K562 (cell line): Measurements from ENCODE around the gene SLC34A3. TPM values are rescaled to one million over a fixed set of nuclear protein-coding genes. Genes with fewer than 3 reads are reported as not detected.

Experiments used
- ATAC-seq: fragments of 200-7000 bp; cut with Tn5 transposase; 3 replicates; pipeline ENCODE4 v1.9.1; 2020; ENCODE audit warnings: moderate library complexity
- BruUV-seq: library from RNA; stranded (reverse); fragments of 400-500 nt; replicated peaks from 2 replicates; lab custom pipeline; 2021; lab: Mats Ljungman, UMichigan
- CTCF ChIA-PET: fragments of 300-600 bp; formaldehyde crosslinking; extraction: SDS; loops from one replicate; lab custom pipeline; 2021; ENCODE audit warnings: low intra/inter-chr PET ratio; lab: Yijun Ruan, JAX
- POLR2A ChIA-PET: fragments of 300-600, 350-650 bp; sonication (Branson Sonifier 250); formaldehyde crosslinking; extraction: SDS; loops from one replicate; lab custom pipeline; 2021; ENCODE audit warnings: antibody characterized with exemption, inconsistent platforms; lab: Yijun Ruan, JAX
- DNase-seq, 4 experiments: peaks; one replicate each; pipeline versions ENCODE4 v3.0.0 to v3.0.0-alpha.2; 2011 to 2018; ENCODE audit warnings: low spot score in 3 of 4, mixed read lengths in 3 of 4; ENCODE audit errors: extremely low read depth in 1 of 4
- FAIRE-seq: peaks from 2 replicates; lab custom pipeline; 2011; peaks lifted over from hg19 to GRCh38; lab: Jason Lieb, UNC
- H2AFZ ChIP-seq: 2 replicates; pipeline ENCODE4 v1.6.0; 2011; ENCODE audit warnings: low read depth, low read length, control low read depth, inconsistent platforms
- H3K27ac ChIP-seq: fragments of 200-600 bp; 3 replicates; pipeline ENCODE4 v1.8.0; 2011; ENCODE audit warnings: low read depth, mild to moderate bottlenecking, control low read depth, inconsistent platforms, low read length, moderate library complexity, mixed read lengths; ENCODE audit errors: extremely low read depth
- H3K27me3 ChIP-seq, 2 experiments: fragments of 300-600 bp in 1 of 2; 2 replicates in 1 of 2; 3 replicates in 1 of 2; pipeline versions ENCODE4 v1.6.0 to v1.8.0; 2011; ENCODE audit warnings: inconsistent platforms in 2 of 2, low read length in 2 of 2, mild to moderate bottlenecking in 1 of 2, mixed read lengths in 1 of 2, moderate library complexity in 1 of 2; ENCODE audit not compliant: control insufficient read depth in 2 of 2, insufficient read depth in 2 of 2
- H3K36me3 ChIP-seq: fragments of 300-600 bp; 3 replicates; pipeline ENCODE4 v1.8.0; 2011; ENCODE audit warnings: mild to moderate bottlenecking, low read length, inconsistent platforms; ENCODE audit not compliant: control insufficient read depth, insufficient read depth
- H3K4me1 ChIP-seq, 2 experiments: fragments of 200-600 bp in 1 of 2; replicated peaks in 1 of 2; 2 replicates in 1 of 2; 3 replicates in 1 of 2; pipeline versions ENCODE4 v1.5.1 to v1.8.0; 2011; ENCODE audit warnings: inconsistent platforms in 2 of 2, low read length in 2 of 2, mild to moderate bottlenecking in 1 of 2, mixed read lengths in 1 of 2, moderate library complexity in 1 of 2; ENCODE audit not compliant: control insufficient read depth in 2 of 2, insufficient read depth in 2 of 2
- H3K4me2 ChIP-seq: 2 replicates; pipeline ENCODE4 v1.6.1; 2011; ENCODE audit warnings: low read length, control low read depth, inconsistent platforms, mixed read lengths; ENCODE audit not compliant: insufficient read depth
- H3K4me3 ChIP-seq: fragments of 200-600 bp; sonication (generic), shearing (Covaris generic); 2 replicates; pipeline ENCODE4 v1.5.1; 2016; ENCODE audit warnings: control low read depth, inconsistent platforms
- H3K79me2 ChIP-seq: fragments of 200-600 bp; 3 replicates; pipeline ENCODE4 v1.8.0; 2011; ENCODE audit warnings: low read length, inconsistent platforms; ENCODE audit not compliant: control insufficient read depth, insufficient read depth
- H3K9ac ChIP-seq, 2 experiments: 2 replicates each; pipeline versions ENCODE4 v1.6.0 to v1.6.1; 2011; ENCODE audit warnings: low read depth in 2 of 2, low read length in 2 of 2, control low read depth in 1 of 2, inconsistent platforms in 1 of 2, mild to moderate bottlenecking in 1 of 2, mixed read lengths in 1 of 2; ENCODE audit not compliant: insufficient read depth in 1 of 2
- H3K9me1 ChIP-seq: one replicate; pipeline ENCODE4 v1.6.0; 2011; ENCODE audit warnings: inconsistent platforms, mild to moderate bottlenecking, low read length, moderate library complexity; ENCODE audit not compliant: control insufficient read depth, insufficient read depth
- H3K9me3 ChIP-seq: replicated peaks from 2 replicates; pipeline ENCODE4 v1.5.1; 2011; ENCODE audit warnings: low read depth, low read length, inconsistent platforms; ENCODE audit not compliant: control insufficient read depth, insufficient read depth
- H4K20me1 ChIP-seq: replicated peaks from 2 replicates; pipeline ENCODE4 v1.6.1; 2011; ENCODE audit warnings: low read length, inconsistent platforms, mixed read lengths; ENCODE audit not compliant: control insufficient read depth, insufficient read depth
- BACH1 ChIP-seq: fragments of 200-800 bp; sonication (Bioruptor generic); IDR thresholded peaks from 2 replicates; pipeline ENCODE4 v1.6.1; 2016; ENCODE audit warnings: missing genetic modification characterization, missing compliant biosample characterization
- EZH2 ChIP-seq: IDR thresholded peaks from 2 replicates; pipeline ENCODE4 v1.6.1; 2012; ENCODE audit warnings: low read depth, mild to moderate bottlenecking, inconsistent platforms, low read length, borderline replicate concordance
- FIP1L1 ChIP-seq: fragments of 200-400 bp; formaldehyde crosslinking; IDR thresholded peaks from 2 replicates; pipeline ENCODE4 v1.6.1; 2018; ENCODE audit warnings: mild to moderate bottlenecking, low read depth, low read length; ENCODE audit not compliant: poor library complexity, severe bottlenecking
- FOXP4 ChIP-seq: sonication (generic); formaldehyde crosslinking; IDR thresholded peaks from 2 replicates; pipeline ENCODE4 v1.8.0; 2022; ENCODE audit warnings: mild to moderate bottlenecking, missing genetic modification reagents, borderline replicate concordance
- KHSRP ChIP-seq: fragments of 450-650 bp; IDR thresholded peaks from 2 replicates; pipeline ENCODE4 v1.6.1; 2017
- NFE2 ChIP-seq: IDR thresholded peaks from 2 replicates; pipeline ENCODE4 v1.6.1; 2014; ENCODE audit warnings: antibody characterized with exemption, low read depth
- PTTG1 ChIP-seq: fragments of 450-650 bp; IDR thresholded peaks from 2 replicates; pipeline ENCODE4 v1.6.1; 2016; ENCODE audit warnings: low read depth, mild to moderate bottlenecking, missing genetic modification characterization, missing compliant biosample characterization
- RBBP5 ChIP-seq: fragments of 200-600 bp; sonication (generic); IDR thresholded peaks from 2 replicates; pipeline ENCODE4 v1.6.1; 2012; ENCODE audit warnings: borderline replicate concordance, mild to moderate bottlenecking, low read length, control low read depth, inconsistent platforms; ENCODE audit not compliant: insufficient read depth, poor library complexity, severe bottlenecking
- ZFP1 ChIP-seq: fragments of 450-650 bp; formaldehyde crosslinking; IDR thresholded peaks from 2 replicates; pipeline ENCODE4 v1.4.0; 2020; ENCODE audit warnings: mild to moderate bottlenecking, mixed read lengths
- ZNF764 ChIP-seq: fragments of 250-450 bp; sonication (Bioruptor Pico); IDR thresholded peaks from 2 replicates; pipeline ENCODE4 v1.4.0; 2020; ENCODE audit warnings: low read depth, mild to moderate bottlenecking, moderate library complexity
- ZNF785 ChIP-seq: fragments of 250-450 bp; sonication (Bioruptor Pico); IDR thresholded peaks from 2 replicates; pipeline ENCODE4 v1.4.0; 2020; ENCODE audit warnings: mild to moderate bottlenecking
- WGBS: fragments of 100-300 bp; shearing (Covaris generic); methylation state at CpG from one replicate; pipeline ENCODE4 v1.1.6; 2016; ENCODE audit warnings: low coverage, mixed read lengths; ENCODE audit not compliant: insufficient coverage; ENCODE audit errors: missing lambda C conversion rate; 5-methylcytosine and 5-hydroxymethylcytosine counted together
- in situ Hi-C: fragments of 300-500 bp; cut with MboI; formaldehyde crosslinking; loops from 4 replicates; pipeline ENCODE4 v1.15.0; 2018; ENCODE audit warnings: inconsistent platforms, mixed read lengths
- intact Hi-C: fragments of 100-400 bp; cut with micrococcal nuclease; formaldehyde crosslinking; loops from 2 replicates; pipeline ENCODE4 v1.14.2; 2022
- polyA plus RNA-seq, 8 experiments: library from polyadenylated mRNA; depleted of rRNA in 4 of 8; stranded (reverse) in 5 of 8; unstranded in 3 of 8; fragments of >200 nt; fragmentation: Nextera tagmentation in 2 of 8; fragmentation: Illumina TruSeq in 1 of 8; extraction: Ambion mirVana in 2 of 8; extraction: Trizol in 1 of 8; gene quantifications; 2 replicates each; pipeline versions ENCODE4 v1.2.1 to v1.2.3, GENCODE V29; 2011 to 2014; ENCODE audit warnings: inconsistent platforms in 1 of 8, missing spikeins in 1 of 8
- total RNA-seq, 7 experiments: library from RNA; depleted of rRNA in 6 of 7; stranded (reverse); fragments of >200 nt in 6 of 7; fragmentation: Illumina TruSeq in 2 of 7; extraction: Trizol in 2 of 7; gene quantifications; 2 replicates each; pipeline versions ENCODE4 v1.2.1 to v1.2.3, GENCODE V29; 2011 to 2021; ENCODE audit warnings: low replicate concordance in 1 of 7
- TF ChIP-seq, protein P1 (sequence below): fragments of 200-800 bp; sonication (Bioruptor generic); IDR thresholded peaks from 2 replicates; pipeline ENCODE4 v1.6.1; 2016; ENCODE audit warnings: missing genetic modification characterization, missing compliant biosample characterization

SLC34A3 gene
- total and polyA plus RNA-seq, 9 of the 15 experiments (the other 6 are each of a cell fraction or from before 2014, with no cell fraction given), result not detected

DNA sequence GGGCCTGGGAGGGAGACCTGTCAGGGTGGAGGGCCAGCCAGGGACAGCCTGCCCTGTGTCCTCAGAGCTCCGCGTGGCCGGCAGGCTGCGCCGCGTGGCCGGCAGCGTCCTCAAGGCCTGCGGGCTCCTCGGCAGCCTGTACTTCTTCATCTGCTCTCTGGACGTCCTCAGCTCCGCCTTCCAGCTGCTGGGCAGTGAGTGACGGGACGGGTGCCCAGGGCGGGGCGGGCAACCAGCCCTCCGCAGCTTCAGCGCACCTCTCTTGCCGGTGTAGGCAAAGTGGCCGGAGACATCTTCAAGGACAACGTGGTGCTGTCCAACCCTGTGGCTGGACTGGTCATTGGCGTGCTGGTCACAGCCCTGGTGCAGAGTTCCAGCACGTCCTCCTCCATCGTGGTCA lies 1.8 kb downstream of the SLC34A3 start (continued):
- TF ChIP-seq, protein P1, sequence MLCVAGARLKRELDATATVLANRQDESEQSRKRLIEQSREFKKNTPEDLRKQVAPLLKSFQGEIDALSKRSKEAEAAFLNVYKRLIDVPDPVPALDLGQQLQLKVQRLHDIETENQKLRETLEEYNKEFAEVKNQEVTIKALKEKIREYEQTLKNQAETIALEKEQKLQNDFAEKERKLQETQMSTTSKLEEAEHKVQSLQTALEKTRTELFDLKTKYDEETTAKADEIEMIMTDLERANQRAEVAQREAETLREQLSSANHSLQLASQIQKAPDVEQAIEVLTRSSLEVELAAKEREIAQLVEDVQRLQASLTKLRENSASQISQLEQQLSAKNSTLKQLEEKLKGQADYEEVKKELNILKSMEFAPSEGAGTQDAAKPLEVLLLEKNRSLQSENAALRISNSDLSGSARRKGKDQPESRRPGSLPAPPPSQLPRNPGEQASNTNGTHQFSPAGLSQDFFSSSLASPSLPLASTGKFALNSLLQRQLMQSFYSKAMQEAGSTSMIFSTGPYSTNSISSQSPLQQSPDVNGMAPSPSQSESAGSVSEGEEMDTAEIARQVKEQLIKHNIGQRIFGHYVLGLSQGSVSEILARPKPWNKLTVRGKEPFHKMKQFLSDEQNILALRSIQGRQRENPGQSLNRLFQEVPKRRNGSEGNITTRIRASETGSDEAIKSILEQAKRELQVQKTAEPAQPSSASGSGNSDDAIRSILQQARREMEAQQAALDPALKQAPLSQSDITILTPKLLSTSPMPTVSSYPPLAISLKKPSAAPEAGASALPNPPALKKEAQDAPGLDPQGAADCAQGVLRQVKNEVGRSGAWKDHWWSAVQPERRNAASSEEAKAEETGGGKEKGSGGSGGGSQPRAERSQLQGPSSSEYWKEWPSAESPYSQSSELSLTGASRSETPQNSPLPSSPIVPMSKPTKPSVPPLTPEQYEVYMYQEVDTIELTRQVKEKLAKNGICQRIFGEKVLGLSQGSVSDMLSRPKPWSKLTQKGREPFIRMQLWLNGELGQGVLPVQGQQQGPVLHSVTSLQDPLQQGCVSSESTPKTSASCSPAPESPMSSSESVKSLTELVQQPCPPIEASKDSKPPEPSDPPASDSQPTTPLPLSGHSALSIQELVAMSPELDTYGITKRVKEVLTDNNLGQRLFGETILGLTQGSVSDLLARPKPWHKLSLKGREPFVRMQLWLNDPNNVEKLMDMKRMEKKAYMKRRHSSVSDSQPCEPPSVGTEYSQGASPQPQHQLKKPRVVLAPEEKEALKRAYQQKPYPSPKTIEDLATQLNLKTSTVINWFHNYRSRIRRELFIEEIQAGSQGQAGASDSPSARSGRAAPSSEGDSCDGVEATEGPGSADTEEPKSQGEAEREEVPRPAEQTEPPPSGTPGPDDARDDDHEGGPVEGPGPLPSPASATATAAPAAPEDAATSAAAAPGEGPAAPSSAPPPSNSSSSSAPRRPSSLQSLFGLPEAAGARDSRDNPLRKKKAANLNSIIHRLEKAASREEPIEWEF, result no peak

- H3K4me2 ChIP-seq, result no peak overlapping the region
- TF ChIP-seq NFE2, result peak; percentile 37; the same call in 1 of the 2 replicates
- TF ChIP-seq EZH2, result no peak
- no peak for TF ChIP-seq ZNF785 (CRISPR knock-in tag)
- TF ChIP-seq KHSRP, result no peak
- no peak for TF ChIP-seq BACH1
- no peak for TF ChIP-seq ZFP1
- no peak for TF ChIP-seq ZNF764 (CRISPR knock-in tag)
- no peak for TF ChIP-seq FOXP4 (CRISPR knock-in tag)
- TF ChIP-seq FIP1L1, result no peak
- no peak for TF ChIP-seq PTTG1 (tag)
- TF ChIP-seq RBBP5, result no peak
These were observed 2.7 kb downstream of the SLC34A3 start for GRCh38 chr9:137233143-137233980.

More at GRCh38 chr9:137233143-137233980, 2.7 kb downstream of the SLC34A3 start:
- intact Hi-C loops, result no loop called here
- H4K20me1 ChIP-seq, result no peaks in the 10 kb centered on the region
- H2AFZ ChIP-seq, result no peak overlapping the region
- no peak overlapping the region for H3K27ac ChIP-seq
- ChIA-PET POLR2A (interaction anchor here (1.1 kb wide), 1 partner anchor 13 kb away, joined by 6 read pairs; no protein-coding TSS in a partner anchor), CTCF (no interaction called here)
- H3K79me2 ChIP-seq, result peaks cover 5% of the 10 kb centered on the region
- H3K27me3 ChIP-seq, result no peaks in the 10 kb centered on the region
- H3K9ac ChIP-seq, result peak overlapping the region in 1 of 2 experiments; percentile 70; a peak in 2 of 4 replicates
- peaks cover 4% of the 10 kb centered on the region for H3K9me1 ChIP-seq
- peaks cover 17 to 100% of the 10 kb centered on the region in 2 experiments for H3K4me1 ChIP-seq
- 58% methylated on average over 9 of the region's 40 CpGs for WGBS
- ATAC-seq (no peak), FAIRE-seq (no peak), DNase-seq (peak; percentile 34 to 65 (median 48))
- in situ Hi-C loops, result loop anchor here (25.0 kb wide), 1 partner anchor 446 kb away; the partner anchor contains the start of genes CCDC183 and TMEM141
- BruUV-seq, result no TSS peak
- H3K9me3 ChIP-seq, result no peaks in the 10 kb centered on the region
- H3K36me3 ChIP-seq, result no peaks in the 10 kb centered on the region
- no peak overlapping the region for H3K4me3 ChIP-seq
